ENCODE results near the gene KCTD11. TPM values are rescaled to one million over a fixed set of nuclear protein-coding genes. Genes with fewer than 3 reads are reported as not detected.

The KCTD11 gene
- total and polyA plus RNA-seq, 2 of the 13 experiments (the other 11 are each of a cell fraction or from before 2014, with no cell fraction given): 1.6 to 2.6 TPM

- TF ChIP-seq, protein P1, sequence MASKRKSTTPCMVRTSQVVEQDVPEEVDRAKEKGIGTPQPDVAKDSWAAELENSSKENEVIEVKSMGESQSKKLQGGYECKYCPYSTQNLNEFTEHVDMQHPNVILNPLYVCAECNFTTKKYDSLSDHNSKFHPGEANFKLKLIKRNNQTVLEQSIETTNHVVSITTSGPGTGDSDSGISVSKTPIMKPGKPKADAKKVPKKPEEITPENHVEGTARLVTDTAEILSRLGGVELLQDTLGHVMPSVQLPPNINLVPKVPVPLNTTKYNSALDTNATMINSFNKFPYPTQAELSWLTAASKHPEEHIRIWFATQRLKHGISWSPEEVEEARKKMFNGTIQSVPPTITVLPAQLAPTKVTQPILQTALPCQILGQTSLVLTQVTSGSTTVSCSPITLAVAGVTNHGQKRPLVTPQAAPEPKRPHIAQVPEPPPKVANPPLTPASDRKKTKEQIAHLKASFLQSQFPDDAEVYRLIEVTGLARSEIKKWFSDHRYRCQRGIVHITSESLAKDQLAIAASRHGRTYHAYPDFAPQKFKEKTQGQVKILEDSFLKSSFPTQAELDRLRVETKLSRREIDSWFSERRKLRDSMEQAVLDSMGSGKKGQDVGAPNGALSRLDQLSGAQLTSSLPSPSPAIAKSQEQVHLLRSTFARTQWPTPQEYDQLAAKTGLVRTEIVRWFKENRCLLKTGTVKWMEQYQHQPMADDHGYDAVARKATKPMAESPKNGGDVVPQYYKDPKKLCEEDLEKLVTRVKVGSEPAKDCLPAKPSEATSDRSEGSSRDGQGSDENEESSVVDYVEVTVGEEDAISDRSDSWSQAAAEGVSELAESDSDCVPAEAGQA (IDR thresholded peaks at IDR 0.05; ENCODE audit: low read depth): peak; percentile 29; the same call in 1 of the 2 replicates
- TF ChIP-seq, protein P1 (CRISPR knock-in tag; IDR thresholded peaks at IDR 0.05; ENCODE audit: borderline replicate concordance): no peak
- TF ChIP-seq PPARG (CRISPR knock-in tag; conservative IDR thresholded peaks at IDR 0.05) (no peak), TFDP1 (CRISPR knock-in tag; IDR thresholded peaks at IDR 0.05; ENCODE audit: borderline replicate concordance) (peak; percentile 72; the same call in 1 of the 2 replicates), MZF1 (CRISPR knock-in tag; IDR thresholded peaks at IDR 0.05; ENCODE audit: borderline replicate concordance) (no peak), ZNF616 (CRISPR knock-in tag; IDR thresholded peaks at IDR 0.05; ENCODE audit: low read depth) (no peak), DMAP1 (CRISPR knock-in tag; IDR thresholded peaks at IDR 0.05) (peak; percentile 68; the same call in 1 of the 2 replicates), NFE2L2 (IDR thresholded peaks at IDR 0.05; ENCODE audit: low read length) (no peak), SOX13 (IDR thresholded peaks at IDR 0.05) (no peak), SOX13 (CRISPR knock-in tag; conservative IDR thresholded peaks at IDR 0.05 in 1 of 2, IDR thresholded peaks at IDR 0.05 in 1 of 2) (no peak; a peak in 1 of 4 replicates), ZNF879 (CRISPR knock-in tag; IDR thresholded peaks at IDR 0.05) (peak; percentile 73; the same call in 1 of the 2 replicates), ZNF253 (CRISPR knock-in tag; IDR thresholded peaks at IDR 0.05; ENCODE audit: borderline replicate concordance) (no peak), CEBPB (IDR thresholded peaks at IDR 0.05; ENCODE audit: borderline replicate concordance, low read depth, low read length) (no peak), SP4 (CRISPR knock-in tag; IDR thresholded peaks at IDR 0.05) (peak; percentile 86), ZNF510 (CRISPR knock-in tag; IDR thresholded peaks at IDR 0.05; ENCODE audit: low read depth) (no peak), ZNF615 (CRISPR knock-in tag; IDR thresholded peaks at IDR 0.05; ENCODE audit: borderline replicate concordance) (no peak), ZNF276 (CRISPR knock-in tag; IDR thresholded peaks at IDR 0.05; ENCODE audit: low read depth) (no peak), KLF12 (CRISPR knock-in tag; IDR thresholded peaks at IDR 0.05; ENCODE audit: borderline replicate concordance) (peak; percentile 86; the same call in 1 of the 2 replicates), ZNF891 (CRISPR knock-in tag; IDR thresholded peaks at IDR 0.05) (0 out of 2 replicates have a peak, but pooled peaks have one; percentile 55)
- TF ChIP-seq, protein P2, sequence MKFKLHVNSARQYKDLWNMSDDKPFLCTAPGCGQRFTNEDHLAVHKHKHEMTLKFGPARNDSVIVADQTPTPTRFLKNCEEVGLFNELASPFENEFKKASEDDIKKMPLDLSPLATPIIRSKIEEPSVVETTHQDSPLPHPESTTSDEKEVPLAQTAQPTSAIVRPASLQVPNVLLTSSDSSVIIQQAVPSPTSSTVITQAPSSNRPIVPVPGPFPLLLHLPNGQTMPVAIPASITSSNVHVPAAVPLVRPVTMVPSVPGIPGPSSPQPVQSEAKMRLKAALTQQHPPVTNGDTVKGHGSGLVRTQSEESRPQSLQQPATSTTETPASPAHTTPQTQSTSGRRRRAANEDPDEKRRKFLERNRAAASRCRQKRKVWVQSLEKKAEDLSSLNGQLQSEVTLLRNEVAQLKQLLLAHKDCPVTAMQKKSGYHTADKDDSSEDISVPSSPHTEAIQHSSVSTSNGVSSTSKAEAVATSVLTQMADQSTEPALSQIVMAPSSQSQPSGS (CRISPR knock-in tag; IDR thresholded peaks at IDR 0.05): 0 out of 2 replicates have a peak, but pooled peaks have one; percentile 33
Observed at GRCh38 chr17:7329374-7329996, 22.5 kb upstream of the KCTD11 start (continued).
